ENCODE data around the gene PPP1R3D. TPM values are rescaled to one million over a fixed set of nuclear protein-coding genes. Genes with fewer than 3 reads are reported as not detected.

Gene PPP1R3D
- total and polyA plus RNA-seq, 9 of the 15 experiments (the other 6 are each of a cell fraction or from before 2014, with no cell fraction given) = 0.35 to 3.3 (median 1.8) TPM

- DNase-seq (ENCODE audit: extremely low read depth in 1 of 4, low spot score in 3 of 4) (peak in 2 of 4 experiments; percentile 15 to 19), FAIRE-seq (no peak), ATAC-seq (no peak)
- Histone ChIP-seq H3K4me2 (ENCODE audit: insufficient read depth, low read length) (no peak overlapping the region), H3K9ac (ENCODE audit: insufficient read depth in 1 of 2, low read depth in 2 of 2, low read length in 2 of 2) (no peak overlapping the region), H3K4me3 (no peak overlapping the region), H4K20me1 (replicated peaks; ENCODE audit: control insufficient read depth, insufficient read depth, low read length) (no peaks in the 10 kb centered on the region), H3K27me3 (ENCODE audit: control insufficient read depth in 2 of 2, insufficient read depth in 2 of 2, low read length in 2 of 2) (no peaks in the 10 kb centered on the region), H2AFZ (ENCODE audit: low read depth, low read length) (no peak overlapping the region), H3K36me3 (ENCODE audit: control insufficient read depth, insufficient read depth, low read length) (peaks cover 30% of the 10 kb centered on the region; the same call in 1 of the 3 replicates), H3K79me2 (ENCODE audit: control insufficient read depth, insufficient read depth, low read length) (peaks cover 17% of the 10 kb centered on the region), H3K9me3 (replicated peaks; ENCODE audit: control insufficient read depth, insufficient read depth, low read depth, low read length) (no peaks in the 10 kb centered on the region), H3K27ac (ENCODE audit: extremely low read depth, low read depth, low read length) (no peak overlapping the region), H3K4me1 (replicated peaks in 1 of 2; ENCODE audit: control insufficient read depth in 2 of 2, insufficient read depth in 2 of 2, low read length in 2 of 2) (peaks cover 6 to 14% of the 10 kb centered on the region in 2 experiments; a peak in 4 of 5 replicates), H3K9me1 (ENCODE audit: control insufficient read depth, insufficient read depth, low read length) (no peaks in the 10 kb centered on the region)
- in situ Hi-C loops (cut with MboI) = no loop called here
- 40% methylated on average over 2 of the region's 2 CpGs for WGBS (ENCODE audit: insufficient coverage, low coverage, missing lambda C conversion rate)
- intact Hi-C loops (cut with micrococcal nuclease) = no loop called here
- ChIA-PET CTCF (ENCODE audit: low intra/inter-chr PET ratio) (no interaction called here), POLR2A (no interaction called here)
- no TSS peak for BruUV-seq (replicated peaks)
- TF ChIP-seq KDM1A (IDR thresholded peaks at IDR 0.05) = peak; percentile 61 to 71; a peak in 2 of 4 replicates
- TF ChIP-seq ZNF3 (CRISPR knock-in tag; IDR thresholded peaks at IDR 0.05) = no peak
- 0 out of 2 replicates have a peak, but pooled peaks have one; percentile 9 for TF ChIP-seq CBFA2T3 (IDR thresholded peaks at IDR 0.05)
Observed at GRCh38 chr20:59942245-59942644, 2.1 kb upstream of the PPP1R3D start.

- intact Hi-C loops (cut with micrococcal nuclease) = no loop called here
- in situ Hi-C loops (cut with MboI) = no loop called here
- 0% methylated on average over 4 of the region's 4 CpGs for WGBS (ENCODE audit: insufficient coverage, low coverage, missing lambda C conversion rate)
- ATAC-seq (no peak), DNase-seq (ENCODE audit: extremely low read depth in 1 of 4, low spot score in 3 of 4) (no peak), FAIRE-seq (no peak)
- BruUV-seq (replicated peaks) = no TSS peak
- peak overlapping the region; percentile 75 to 77 for H3K9ac ChIP-seq (ENCODE audit: insufficient read depth in 1 of 2, low read depth in 2 of 2, low read length in 2 of 2)
- TF ChIP-seq HDAC2 (IDR thresholded peaks at IDR 0.05) (0 out of 2 replicates have a peak, but pooled peaks have one; percentile 7), GTF2E2 (tag; IDR thresholded peaks at IDR 0.05) (peak; percentile 35; the same call in 1 of the 2 replicates), BRF2 (IDR thresholded peaks at IDR 0.05; ENCODE audit: borderline replicate concordance, insufficient read depth, insufficient read length) (no peak), AFF1 (IDR thresholded peaks at IDR 0.05; ENCODE audit: low read depth in 1 of 2, partially characterized antibody in 2 of 2) (peak in 1 of 2 experiments; percentile 2)
- H3K4me2 ChIP-seq (ENCODE audit: insufficient read depth, low read length) = peak overlapping the region; percentile 95
- no peaks in the 10 kb centered on the region for H3K9me1 ChIP-seq (ENCODE audit: control insufficient read depth, insufficient read depth, low read length)
- H2AFZ ChIP-seq (ENCODE audit: low read depth, low read length) = peak overlapping the region; percentile 97
- peaks cover 6 to 14% of the 10 kb centered on the region in 2 experiments; a peak in 4 of 5 replicates for H3K4me1 ChIP-seq (replicated peaks in 1 of 2; ENCODE audit: control insufficient read depth in 2 of 2, insufficient read depth in 2 of 2, low read length in 2 of 2)
- H3K27me3 ChIP-seq (ENCODE audit: control insufficient read depth in 2 of 2, insufficient read depth in 2 of 2, low read length in 2 of 2) = no peaks in the 10 kb centered on the region
- H3K4me3 ChIP-seq = peak overlapping the region; percentile 48
- POLR2A ChIA-PET = interaction anchor here (0.6 to 2.0 kb wide), 8 partner anchors 9 to 1756 kb away, joined by 3 to 6 read pairs (median 4); no protein-coding TSS in a partner anchor
- peaks cover 17% of the 10 kb centered on the region for H3K79me2 ChIP-seq (ENCODE audit: control insufficient read depth, insufficient read depth, low read length)
- peaks cover 30% of the 10 kb centered on the region; the same call in 1 of the 3 replicates for H3K36me3 ChIP-seq (ENCODE audit: control insufficient read depth, insufficient read depth, low read length)
- CTCF ChIA-PET (ENCODE audit: low intra/inter-chr PET ratio) = no interaction called here
- peak overlapping the region; percentile 82 for H3K27ac ChIP-seq (ENCODE audit: extremely low read depth, low read depth, low read length)
- no peaks in the 10 kb centered on the region for H4K20me1 ChIP-seq (replicated peaks; ENCODE audit: control insufficient read depth, insufficient read depth, low read length)
- no peaks in the 10 kb centered on the region for H3K9me3 ChIP-seq (replicated peaks; ENCODE audit: control insufficient read depth, insufficient read depth, low read depth, low read length)
Observed at GRCh38 chr20:59940956-59941294, 820 bp upstream of the PPP1R3D start.
